SK-N-DZ (cell line): ENCODE results near the gene DR1.
"Not testable (repeated sequence)": the region's sequence is repeated elsewhere in the genome, so short reads cannot be mapped to it uniquely, and the experiment has no call there.

ENCODE experiments used
- DNase-seq: peaks from one replicate; pipeline ENCODE4 v3.0.0-alpha.2; 2015; ENCODE audit warnings: low spot score
- small RNA-seq, 2 experiments: library from RNA; depleted of rRNA; stranded (forward); fragments of <200 nt; gene quantifications; one replicate each; pipeline ENCODE3, GENCODE V24; 2014

Gene DR1

DNA sequence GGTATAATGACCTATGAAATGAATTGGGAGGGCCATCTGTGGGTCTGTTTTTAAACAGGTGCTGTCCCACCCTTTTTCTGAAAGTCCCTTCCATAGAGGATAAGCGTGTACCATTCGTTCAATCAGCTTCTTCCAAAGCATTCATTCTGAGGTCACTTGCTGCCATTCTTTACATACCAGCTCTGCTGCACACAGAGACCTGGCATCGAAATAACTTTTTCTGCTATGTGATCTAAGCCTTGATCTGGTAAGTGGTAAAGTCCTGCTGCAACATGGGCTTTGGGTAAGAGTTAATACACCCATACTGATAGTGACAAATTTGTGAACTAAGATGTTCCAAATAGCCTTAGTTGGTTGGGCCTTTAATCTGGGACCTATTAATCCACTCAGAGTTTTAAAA, 38.9 kb downstream of the DR1 start:
- no peak for DNase-seq

DNA sequence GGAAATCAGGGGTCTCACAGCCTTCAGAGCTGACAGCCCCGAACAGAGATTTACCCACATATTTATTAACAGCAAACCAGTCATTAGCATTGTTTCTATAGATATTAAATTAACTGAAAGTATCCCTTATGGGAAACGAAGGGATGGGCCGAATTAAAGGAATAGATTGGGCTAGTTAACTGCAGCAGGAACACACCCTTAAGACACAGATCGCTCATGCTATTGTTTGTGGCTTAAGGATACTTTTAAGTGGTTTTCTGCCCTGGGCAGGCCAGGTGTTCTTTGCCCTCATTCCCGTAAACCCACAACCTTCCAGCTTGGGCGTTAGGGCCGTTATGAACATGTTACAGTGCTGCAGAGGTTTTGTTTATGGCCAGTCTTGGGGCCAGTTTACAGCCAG, 40.6 kb downstream of the DR1 start:
- not testable (repeated sequence) for DNase-seq

DNA sequence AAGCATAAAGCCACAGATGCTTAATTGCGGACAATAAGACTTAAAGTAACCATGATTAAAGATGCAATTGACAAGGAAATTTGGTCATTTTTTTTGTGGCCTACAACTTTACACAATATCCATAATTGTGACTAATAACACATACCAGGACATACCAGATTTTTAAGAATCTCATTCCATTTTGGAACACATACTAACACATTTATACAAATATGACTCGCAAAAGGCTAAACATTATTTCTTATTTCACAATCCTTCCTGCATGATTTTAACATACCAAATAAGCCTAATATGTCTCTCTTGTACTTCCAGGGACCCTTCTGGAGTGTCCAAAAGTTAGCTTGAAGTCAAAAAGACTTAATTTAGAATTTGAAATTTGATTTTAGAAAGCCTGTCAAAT, 48.8 kb downstream of the DR1 start:
- no peak for DNase-seq

DNA sequence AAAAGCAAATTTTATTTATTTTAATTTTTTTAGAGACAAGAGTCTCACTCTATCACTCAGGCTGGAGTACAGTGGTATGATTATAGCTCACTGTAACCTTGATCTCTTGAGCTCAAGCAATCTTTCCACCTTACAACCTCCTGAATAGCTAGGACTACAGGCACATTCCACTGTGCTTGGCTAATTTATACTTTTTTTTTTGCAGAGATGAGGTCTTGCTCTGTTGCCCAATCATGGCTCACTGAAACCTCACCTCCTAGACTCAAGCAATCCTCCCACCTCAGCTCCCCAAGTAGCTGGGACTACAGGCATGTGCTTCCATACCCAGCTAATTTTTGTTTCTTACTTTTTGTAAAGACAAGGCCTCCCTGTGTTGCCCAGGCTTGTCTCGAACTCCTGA, 49.5 kb downstream of the DR1 start:
- no peak for DNase-seq

DNA sequence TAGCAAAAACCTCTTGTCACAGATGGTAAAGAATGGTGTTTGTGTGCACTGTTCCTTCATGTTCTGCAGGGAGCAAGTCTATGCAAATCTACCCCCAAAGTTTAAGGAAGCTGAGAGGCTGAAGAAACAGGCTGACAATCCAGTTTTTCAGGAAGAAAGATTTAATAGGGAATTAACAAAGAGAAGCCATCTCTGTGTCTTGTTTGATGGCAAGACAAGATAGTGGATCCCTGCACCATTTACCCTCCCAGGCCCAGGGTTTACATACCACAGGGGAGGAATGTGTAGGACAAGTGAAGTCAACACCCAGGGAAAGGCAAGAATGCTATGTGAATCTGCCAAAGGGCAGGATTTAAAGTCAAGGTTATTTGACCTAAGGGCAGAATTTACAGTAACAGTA, 54.1 kb downstream of the DR1 start:
- DNase-seq: no peak

DNA sequence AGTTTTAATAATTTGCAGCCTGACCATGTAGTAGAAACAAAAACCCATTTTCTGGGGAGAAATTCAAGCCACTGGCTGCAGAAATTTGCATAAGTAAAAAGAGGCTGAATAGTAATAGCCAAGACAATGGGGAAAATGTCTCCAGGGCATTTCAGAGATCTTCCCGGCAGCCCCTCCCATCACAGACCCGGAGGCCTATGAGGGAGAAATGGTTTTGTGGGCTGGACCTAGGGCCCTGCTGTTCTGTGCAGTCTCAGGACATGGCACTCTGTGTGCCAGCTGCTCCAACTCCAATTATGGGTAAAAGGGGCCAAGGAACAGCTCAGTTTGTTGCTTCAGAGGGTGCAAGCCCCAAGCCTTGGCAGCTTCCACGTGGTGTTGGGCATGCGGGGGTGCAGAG, 62.5 kb downstream of the DR1 start:
- no peak for DNase-seq

DNA sequence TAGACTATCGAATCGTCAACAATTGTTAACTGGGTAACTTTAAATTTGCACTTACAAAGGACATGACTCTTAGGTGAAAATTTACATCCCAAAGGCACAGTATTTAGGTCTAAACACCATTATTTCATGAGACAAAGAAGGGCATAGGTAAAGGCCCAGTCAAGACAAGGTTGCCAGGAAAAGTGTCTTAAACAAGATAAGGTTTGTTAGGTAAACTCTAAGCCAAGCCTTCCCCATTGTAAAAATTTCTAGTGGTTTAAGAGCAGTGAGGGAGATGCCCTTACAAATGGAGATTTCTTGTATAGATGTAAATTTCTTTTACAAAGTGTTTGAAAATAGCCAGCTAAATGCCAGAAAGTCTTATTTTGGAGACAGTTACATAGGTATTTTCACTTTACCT, 65.3 kb downstream of the DR1 start:
- no peak for DNase-seq

DNA sequence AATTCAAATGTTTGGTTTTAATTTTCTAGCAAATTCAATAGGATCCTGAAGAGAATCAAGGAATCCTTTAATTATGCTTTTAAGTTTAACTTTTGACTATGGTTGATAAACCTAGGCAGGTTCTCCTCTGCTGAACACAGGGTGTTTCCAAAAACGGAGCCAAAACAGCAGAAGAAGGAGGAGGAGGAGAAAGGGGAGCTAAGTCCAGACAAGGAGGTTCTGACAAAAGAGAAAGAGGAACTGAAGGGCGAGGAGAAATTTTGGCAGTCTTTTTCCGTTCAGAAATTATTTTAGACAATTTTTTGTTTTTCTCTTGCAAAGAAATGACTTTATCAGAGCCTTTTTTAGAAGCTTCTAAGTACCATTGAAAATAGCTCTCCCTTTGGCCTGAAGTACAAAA, 69.0 kb downstream of the DR1 start:
- no peak for DNase-seq

DNA sequence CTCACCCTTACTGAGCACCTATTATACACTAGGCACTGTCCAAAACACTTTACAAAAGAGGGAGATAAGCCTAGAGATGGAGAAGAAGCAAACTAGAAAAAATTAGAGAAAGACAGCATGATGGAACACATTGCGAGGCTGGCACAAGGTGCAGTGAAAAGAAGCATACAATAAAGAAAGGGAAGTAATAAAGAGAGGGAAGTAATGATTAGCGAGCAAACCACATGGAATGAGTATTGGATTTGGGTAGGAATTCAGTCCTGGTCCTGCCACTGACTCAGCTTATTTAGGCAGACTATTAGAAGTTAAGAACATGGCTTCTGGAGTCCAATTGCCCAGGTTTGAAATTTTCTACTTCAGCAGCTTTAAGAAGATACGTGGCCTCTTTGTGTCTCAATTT, 69.6 kb downstream of the DR1 start:
- DNase-seq: no peak

DNA sequence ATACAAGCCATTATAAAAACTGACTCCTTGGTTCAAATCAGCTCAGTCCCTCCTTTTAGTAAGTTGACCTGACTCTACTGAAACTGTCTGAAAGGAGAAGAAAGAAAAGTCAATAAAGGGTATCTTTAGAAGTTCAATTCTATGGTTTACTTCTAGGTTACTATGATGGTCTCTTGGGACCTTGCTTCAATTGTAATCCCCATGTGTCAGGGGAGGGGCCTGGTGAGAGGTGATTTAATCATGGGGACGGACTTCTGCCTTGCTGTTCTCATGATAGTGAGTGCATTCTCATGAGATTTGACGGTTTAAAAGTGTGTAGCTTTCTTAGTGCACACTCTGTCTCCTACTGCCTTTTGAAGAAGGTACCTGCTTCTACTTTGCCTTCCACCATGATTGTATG, 70.5 kb downstream of the DR1 start:
- no peak for DNase-seq

Small RNAs within 50 kb of the gene (small RNA-seq; reads per million reads assigned to genes)
- 0 reads per million in 2 experiments for gene RF00019
